GM23338 (cell line): ENCODE data around the gene DNAAF8. TPM values are rescaled to one million over a fixed set of nuclear protein-coding genes. Genes with fewer than 3 reads are reported as not detected.

Experiments
- ATAC-seq: fragments of 200-7000 bp; cut with Tn5 transposase; 3 replicates; pipeline ENCODE4 v1.9.1; 2020
- DNase-seq: peaks from one replicate; pipeline ENCODE4 v3.0.0-alpha.2; 2015; ENCODE audit warnings: low spot score
- H2AFZ ChIP-seq: fragments of 200-600 bp; sonication (generic); 2 replicates; pipeline ENCODE4 v1.8.0; 2016; ENCODE audit warnings: antibody characterized with exemption, mild to moderate bottlenecking, moderate library complexity
- H3F3A ChIP-seq: fragments of 200-600 bp; sonication (generic); replicated peaks from 2 replicates; pipeline ENCODE4 v1.8.0; 2017; ENCODE audit warnings: antibody characterized with exemption, mixed run types, low read depth
- H3K27ac ChIP-seq: fragments of 200-600 bp; sonication (generic); 2 replicates; pipeline ENCODE4 v1.6.1; 2016; ENCODE audit warnings: low read depth
- H3K27me3 ChIP-seq: fragments of 200-600 bp; sonication (generic); 2 replicates; pipeline ENCODE4 v1.8.0; 2016; ENCODE audit warnings: mild to moderate bottlenecking, mixed run types, moderate library complexity; ENCODE audit not compliant: insufficient read depth
- H3K36me3 ChIP-seq: fragments of 200-600 bp; sonication (generic); 2 replicates; pipeline ENCODE4 v1.8.0; 2016; ENCODE audit warnings: mild to moderate bottlenecking; ENCODE audit not compliant: insufficient read depth
- H3K4me1 ChIP-seq: fragments of 200-600 bp; sonication (generic); 2 replicates; pipeline ENCODE4 v1.8.0; 2016; ENCODE audit warnings: mild to moderate bottlenecking, moderate library complexity; ENCODE audit not compliant: insufficient read depth
- H3K4me2 ChIP-seq: fragments of 200-600 bp; sonication (generic); 2 replicates; pipeline ENCODE4 v1.7.1; 2017; ENCODE audit warnings: mixed run types
- H3K4me3 ChIP-seq: fragments of 200-600 bp; sonication (generic); 2 replicates; pipeline ENCODE4 v1.6.1; 2016; ENCODE audit warnings: mixed run types
- H3K79me2 ChIP-seq: fragments of 200-600 bp; sonication (generic); replicated peaks from 2 replicates; pipeline ENCODE4 v1.8.0; 2017; ENCODE audit warnings: mild to moderate bottlenecking; ENCODE audit not compliant: insufficient read depth
- H3K9me2 ChIP-seq: fragments of 200-600 bp; sonication (generic); 2 replicates; pipeline ENCODE4 v1.8.0; 2017; ENCODE audit not compliant: insufficient read depth
- H4K20me1 ChIP-seq: fragments of 200-600 bp; sonication (generic); replicated peaks from 2 replicates; pipeline ENCODE4 v1.8.0; 2017; ENCODE audit warnings: mild to moderate bottlenecking; ENCODE audit not compliant: insufficient read depth
- H3K27ac Mint-ChIP-seq: 2 replicates; pipeline ENCODE4 v1.8.0; 2020; ENCODE audit warnings: inconsistent platforms, mild to moderate bottlenecking, moderate library complexity, mixed read lengths
- H3K27me3 Mint-ChIP-seq: 3 replicates; pipeline ENCODE4 v1.8.0; 2022; ENCODE audit warnings: low read depth, mild to moderate bottlenecking, moderate library complexity, mixed read lengths, inconsistent platforms; ENCODE audit not compliant: insufficient read depth, poor library complexity
- H3K36me3 Mint-ChIP-seq: 3 replicates; pipeline ENCODE4 v1.8.0; 2021; ENCODE audit warnings: low read depth, mild to moderate bottlenecking, inconsistent platforms, moderate library complexity, mixed read lengths
- H3K4me1 Mint-ChIP-seq: 3 replicates; pipeline ENCODE4 v1.8.0; 2020; ENCODE audit warnings: mild to moderate bottlenecking, inconsistent platforms, mixed read lengths
- H3K4me3 Mint-ChIP-seq: 3 replicates; pipeline ENCODE4 v1.8.0; 2021; ENCODE audit warnings: moderate library complexity, mild to moderate bottlenecking, inconsistent platforms, mixed read lengths
- H3K9me3 Mint-ChIP-seq: 3 replicates; pipeline ENCODE4 v1.8.0; 2020; ENCODE audit warnings: moderate library complexity, mild to moderate bottlenecking, inconsistent platforms, mixed read lengths
- CREB1 ChIP-seq: fragments of 250-450 bp; sonication (Bioruptor Pico); IDR thresholded peaks from 2 replicates; pipeline ENCODE4 v1.5.0; 2020; ENCODE audit warnings: low read depth, mild to moderate bottlenecking, moderate library complexity
- EZH2phosphoT487 ChIP-seq: fragments of 200-600 bp; sonication (generic); IDR thresholded peaks from one replicate; pipeline ENCODE4 v1.8.1; 2018; ENCODE audit warnings: antibody characterized with exemption; ENCODE audit not compliant: unreplicated experiment
- JUNB ChIP-seq: IDR thresholded peaks from one replicate; pipeline ENCODE4 v1.6.1; 2016; ENCODE audit warnings: antibody characterized with exemption; ENCODE audit not compliant: unreplicated experiment
- NANOG ChIP-seq: IDR thresholded peaks from 2 replicates; pipeline ENCODE4 v1.6.1; 2016; ENCODE audit warnings: antibody characterized with exemption, borderline replicate concordance
- POLR2AphosphoS5 ChIP-seq: IDR thresholded peaks from 2 replicates; pipeline ENCODE4 v1.6.1; 2016; ENCODE audit warnings: antibody characterized with exemption, low read depth
- REST ChIP-seq: IDR thresholded peaks from one replicate; pipeline ENCODE4 v1.6.1; 2018; ENCODE audit warnings: antibody characterized with exemption; ENCODE audit not compliant: unreplicated experiment
- ZNF114 ChIP-seq: fragments of 250-450 bp; sonication (Bioruptor Pico); IDR thresholded peaks from 2 replicates; pipeline ENCODE4 v1.5.0; 2020; ENCODE audit warnings: mild to moderate bottlenecking, moderate library complexity
- ZNF331 ChIP-seq: fragments of 250-450 bp; sonication (Bioruptor Pico); IDR thresholded peaks from 2 replicates; pipeline ENCODE4 v1.5.0; 2020; ENCODE audit warnings: low read depth, mild to moderate bottlenecking, moderate library complexity
- ZNF462 ChIP-seq: fragments of 250-450 bp; sonication (Bioruptor Pico); IDR thresholded peaks from 2 replicates; pipeline ENCODE4 v1.5.0; 2020; ENCODE audit warnings: mild to moderate bottlenecking, moderate library complexity
- polyA plus RNA-seq: library from polyadenylated mRNA; unstranded; fragments of >200 nt; fragmentation: Nextera tagmentation; extraction: Ambion mirVana; gene quantifications from 2 replicates; pipeline ENCODE4 v1.2.1, GENCODE V29; 2016
- total RNA-seq: library from RNA; depleted of rRNA; stranded (reverse); fragments of >200 nt; shearing (Covaris generic); gene quantifications from 2 replicates; pipeline ENCODE4 v1.2.3, GENCODE V29; 2014

The DNAAF8 gene
- total and polyA plus RNA-seq, 2 experiments from 2014 or later: 0.34 to 1.3 TPM

- Histone ChIP-seq H3K4me1 (peaks cover 12% of the 10 kb centered on the region; the same call in 1 of the 2 replicates), H3K36me3 (no peaks in the 10 kb centered on the region), H2AFZ (0 out of 2 replicates have a peak overlapping the region, but pooled peaks have one; percentile 47), H3K4me2 (no peak overlapping the region), H3K79me2 (no peaks in the 10 kb centered on the region), H3K27ac (no peak overlapping the region), H3K4me3 (no peak overlapping the region), H3K27me3 (no peaks in the 10 kb centered on the region), H3F3A (no peaks in the 10 kb centered on the region), H3K9me2 (no peaks in the 10 kb centered on the region), H4K20me1 (no peaks in the 10 kb centered on the region)
- peaks cover 13% of the 10 kb centered on the region for H3K4me1 Mint-ChIP-seq
- ATAC-seq (no peak), DNase-seq (no peak)
- H3K9me3 Mint-ChIP-seq: peaks cover 2% of the 10 kb centered on the region; the same call in 2 of the 3 replicates
- H3K27me3 Mint-ChIP-seq: peaks cover 26% of the 10 kb centered on the region
- peaks cover 19% of the 10 kb centered on the region for H3K36me3 Mint-ChIP-seq
- TF ChIP-seq ZNF331 (CRISPR knock-in tag) (no peak), JUNB (no peak), EZH2phosphoT487 (no peak), NANOG (no peak), REST (no peak), POLR2AphosphoS5 (no peak), ZNF114 (CRISPR knock-in tag) (no peak), ZNF462 (no peak), CREB1 (CRISPR knock-in tag) (no peak)
- H3K4me3 Mint-ChIP-seq: no peak overlapping the region
- peak overlapping the region; percentile 87 for H3K27ac Mint-ChIP-seq
Observed at GRCh38 chr16:4787068-4787467, 52.7 kb downstream of the DNAAF8 start.
